A204.1 (cell line): Measurements from ENCODE around the gene DSPP.

Source experiments
- FAIRE-seq: peaks from 2 replicates; lab custom pipeline; 2012; peaks lifted over from hg19 to GRCh38; lab: Jason Lieb, UNC

The DSPP gene

GRCh38 chr4:87631668-87632067 lies 23.3 kb downstream of the DSPP start:
- FAIRE-seq, result no peak

- no peak for FAIRE-seq
These were observed 24.1 kb downstream of the DSPP start for GRCh38 chr4:87632469-87632868.

- no peak for FAIRE-seq
These were observed 24.9 kb downstream of the DSPP start for GRCh38 chr4:87633243-87633642.

GRCh38 chr4:87644286-87644685 lies 36.0 kb downstream of the DSPP start:
- no peak for FAIRE-seq

- no peak for FAIRE-seq
These were observed 41.7 kb downstream of the DSPP start, which contains the start of gene DMP1 for GRCh38 chr4:87649980-87650379. DMP1 (plus strand) TSS chr4:87650280; CDS start chr4:87656493, 6,213 bp downstream.

GRCh38 chr4:87650938-87651337 lies 42.6 kb downstream of the DSPP start:
- FAIRE-seq, result no peak

GRCh38 chr4:87651941-87652340 lies 43.6 kb downstream of the DSPP start:
- no peak for FAIRE-seq

GRCh38 chr4:87654487-87655044 lies 46.2 kb downstream of the DSPP start:
- FAIRE-seq, result no peak

- no peak for FAIRE-seq
These were observed 49.2 kb downstream of the DSPP start for GRCh38 chr4:87657525-87657924.

- FAIRE-seq, result no peak
These were observed 51.1 kb downstream of the DSPP start for GRCh38 chr4:87659247-87659931.

GRCh38 chr4:87662871-87663270 lies 54.5 kb downstream of the DSPP start:
- FAIRE-seq, result no peak
